ENCODE measurements around the gene PGBD4. TPM values are rescaled to one million over a fixed set of nuclear protein-coding genes. Genes with fewer than 3 reads are reported as not detected.

Gene PGBD4
- total RNA-seq, 5 donors from 2014 or later (not counting 1 experiment from before 2014, with no cell fraction given): 3.1 to 4.0 (median 3.7) TPM

DNA sequence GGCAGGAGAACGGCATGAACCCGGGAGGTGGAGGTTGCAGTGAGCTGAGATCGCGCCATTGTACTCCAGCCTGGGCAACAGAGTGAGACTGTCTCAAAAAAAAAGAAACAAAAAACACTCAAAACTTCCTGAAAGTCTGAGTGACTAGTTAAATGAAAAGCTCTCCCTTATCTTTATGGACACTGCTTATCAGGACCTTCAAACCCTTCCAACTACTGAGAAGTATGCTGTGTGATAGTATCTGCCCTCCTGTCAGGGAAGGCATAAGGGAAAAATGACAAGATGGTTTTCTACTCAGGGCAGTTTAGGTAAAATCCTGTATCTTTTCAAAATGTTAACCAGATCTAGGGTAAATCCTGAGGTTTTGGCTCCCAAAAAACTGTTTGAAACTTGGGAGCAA, 22.0 kb upstream of the PGBD4 start:
- Histone ChIP-seq H3K27me3 (replicated peaks in 1 of 2; ENCODE audit: control insufficient read depth in 2 of 2, extremely low read depth in 1 of 2, insufficient read depth in 2 of 2, low read length in 1 of 2) (no peaks in the 10 kb centered on the region), H3K27ac (ENCODE audit: low read length) (no peak overlapping the region), H3K4me3 (ENCODE audit: control insufficient read depth in 1 of 2, extremely low read depth in 1 of 2, low read length in 1 of 2) (no peak overlapping the region), H3K9me3 (no peaks in the 10 kb centered on the region), H3K4me1 (ENCODE audit: control insufficient read depth in 1 of 2, extremely low read depth in 1 of 2, insufficient read depth in 2 of 2, low read length in 2 of 2) (no peaks in the 10 kb centered on the region), H3K36me3 (ENCODE audit: control insufficient read depth in 2 of 2, extremely low read depth in 1 of 2, insufficient read depth in 1 of 2, low read length in 1 of 2) (peaks cover 0 to 18% of the 10 kb centered on the region in 2 donors)
- WGBS (ENCODE audit: insufficient coverage): 100% methylated on average over 2 of the region's 4 CpGs
- Mint-ChIP-seq H3K27me3 (no peaks in the 10 kb centered on the region), H3K9me3 (no peaks in the 10 kb centered on the region), H3K4me3 (no peak overlapping the region), H3K36me3 (peaks cover 37% of the 10 kb centered on the region), H3K4me1 (no peaks in the 10 kb centered on the region), H3K27ac (no peak overlapping the region)
- ChIA-PET POLR2A (no interaction called here), CTCF (interaction anchor here in 1 of 2 donors (0.6 to 1.2 kb wide), 2 partner anchors 15 to 764 kb away, joined by 3 to 5 read pairs; no protein-coding TSS in a partner anchor)
- ATAC-seq (replicated peaks in 1 of 4): no peak
- no peak for DNase-seq

DNA sequence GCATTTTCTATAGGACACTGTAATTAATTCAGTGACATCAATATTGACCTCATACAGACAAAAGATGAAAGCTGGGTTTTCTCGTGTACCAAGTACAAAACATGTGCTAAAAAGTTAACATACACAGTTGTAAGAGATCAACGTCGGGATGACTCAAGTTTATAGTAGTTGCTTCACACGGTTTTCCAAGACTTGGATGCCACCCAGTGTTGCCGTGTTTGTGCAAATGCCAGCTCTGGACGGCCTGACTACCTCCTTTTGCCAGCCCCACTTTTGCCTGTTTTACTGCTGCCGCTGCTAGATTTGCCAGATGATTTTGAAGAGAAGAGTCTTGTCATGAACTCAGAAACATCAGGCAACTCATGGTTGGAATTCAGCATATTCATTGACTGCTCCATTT, 17.8 kb upstream of the PGBD4 start:
- peaks cover 0 to 48% of the 10 kb centered on the region in 2 donors for H3K36me3 ChIP-seq (ENCODE audit: control insufficient read depth in 2 of 2, extremely low read depth in 1 of 2, insufficient read depth in 1 of 2, low read length in 1 of 2)
- H3K4me3 ChIP-seq (ENCODE audit: control insufficient read depth in 1 of 2, extremely low read depth in 1 of 2, low read length in 1 of 2): no peak overlapping the region
- DNase-seq: no peak
- H3K27ac Mint-ChIP-seq: no peak overlapping the region
- no peaks in the 10 kb centered on the region for H3K9me3 ChIP-seq
- H3K27me3 Mint-ChIP-seq: no peaks in the 10 kb centered on the region
- H3K9me3 Mint-ChIP-seq: no peaks in the 10 kb centered on the region
- 93% methylated on average over 7 of the region's 7 CpGs for WGBS (ENCODE audit: insufficient coverage)
- ChIA-PET CTCF (no interaction called here), POLR2A (no interaction called here)
- no peaks in the 10 kb centered on the region for H3K4me1 Mint-ChIP-seq
- ATAC-seq (replicated peaks in 1 of 4): no peak
- no peak overlapping the region for H3K4me3 Mint-ChIP-seq
- H3K27ac ChIP-seq (ENCODE audit: low read length): no peak overlapping the region
- H3K27me3 ChIP-seq (replicated peaks in 1 of 2; ENCODE audit: control insufficient read depth in 2 of 2, extremely low read depth in 1 of 2, insufficient read depth in 2 of 2, low read length in 1 of 2): no peaks in the 10 kb centered on the region
- H3K36me3 Mint-ChIP-seq: peaks cover 36% of the 10 kb centered on the region
- no peaks in the 10 kb centered on the region for H3K4me1 ChIP-seq (ENCODE audit: control insufficient read depth in 1 of 2, extremely low read depth in 1 of 2, insufficient read depth in 2 of 2, low read length in 2 of 2)

DNA sequence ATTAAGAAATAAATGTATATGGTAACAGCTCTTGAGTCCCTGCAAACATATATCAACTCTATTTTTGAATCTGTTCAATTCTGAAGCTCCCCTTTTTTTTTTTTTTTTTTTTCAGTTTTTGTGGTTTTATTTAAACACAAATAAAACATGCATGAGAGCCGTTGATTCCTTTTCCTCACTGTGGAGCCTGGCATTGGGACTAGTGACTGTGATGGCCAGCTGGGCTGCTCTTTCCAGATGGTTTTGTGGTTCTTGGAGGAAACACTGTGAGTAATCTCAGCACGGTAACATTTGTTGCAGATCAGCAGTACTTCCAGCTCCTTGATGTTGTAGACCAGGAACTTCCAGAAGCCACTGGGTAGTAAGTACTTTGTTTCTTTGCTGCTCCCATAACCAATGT, 16.1 kb upstream of the PGBD4 start:
- H3K27ac Mint-ChIP-seq: no peak overlapping the region
- 65% methylated on average over 2 of the region's 2 CpGs for WGBS (ENCODE audit: insufficient coverage)

DNA sequence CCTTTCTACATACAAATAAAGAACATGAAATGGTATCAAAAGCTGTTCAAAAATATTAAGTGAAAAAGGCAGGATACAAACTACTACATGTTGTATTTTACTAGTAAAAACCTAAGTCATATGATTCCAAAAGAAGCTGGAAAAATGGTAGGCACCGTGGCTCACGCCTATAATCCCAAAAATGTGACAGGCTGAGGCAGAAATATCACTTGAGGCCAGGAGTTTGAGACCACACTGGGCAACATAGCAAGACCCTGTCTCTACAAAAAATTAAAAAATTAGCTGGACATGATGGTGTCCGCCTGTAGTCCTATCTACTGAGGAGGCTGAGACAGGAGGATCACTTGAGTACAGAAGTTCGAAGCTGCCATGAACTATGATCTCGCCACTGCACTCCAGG, 2.0 kb upstream of the PGBD4 start:
- no peak overlapping the region for H3K4me3 ChIP-seq (ENCODE audit: control insufficient read depth in 1 of 2, extremely low read depth in 1 of 2, low read length in 1 of 2)
- ATAC-seq (replicated peaks in 1 of 4): no peak
- H3K4me1 ChIP-seq (ENCODE audit: control insufficient read depth in 1 of 2, extremely low read depth in 1 of 2, insufficient read depth in 2 of 2, low read length in 2 of 2): peaks cover 19 to 20% of the 10 kb centered on the region in 2 experiments
- ChIA-PET CTCF (interaction anchor here in 1 of 2 donors (1.0 to 2.0 kb wide), 3 partner anchors 110 to 142 kb away, joined by 3 to 4 read pairs (median 4); partner anchors contain the start of genes EMC4 and KATNBL1), POLR2A (no interaction called here)
- Mint-ChIP-seq H3K4me1 (peaks cover 42 to 51% (median 45%) of the 10 kb centered on the region in 3 donors), H3K9me3 (peaks cover 0 to 11% (median 1%) of the 10 kb centered on the region in 3 donors), H3K27ac (peak overlapping the region in 1 of 2 donors; percentile 11), H3K27me3 (no peaks in the 10 kb centered on the region), H3K4me3 (peak overlapping the region; percentile 56 to 99 (median 99)), H3K36me3 (peaks cover 19% of the 10 kb centered on the region)
- H3K9me3 ChIP-seq: no peaks in the 10 kb centered on the region
- no peaks in the 10 kb centered on the region for H3K27me3 ChIP-seq (replicated peaks in 1 of 2; ENCODE audit: control insufficient read depth in 2 of 2, extremely low read depth in 1 of 2, insufficient read depth in 2 of 2, low read length in 1 of 2)
- no peak overlapping the region for H3K27ac ChIP-seq (ENCODE audit: low read length)
- WGBS (ENCODE audit: insufficient coverage): 100% methylated on average over 2 of the region's 5 CpGs
- peaks cover 0 to 8% of the 10 kb centered on the region in 2 donors for H3K36me3 ChIP-seq (ENCODE audit: control insufficient read depth in 2 of 2, extremely low read depth in 1 of 2, insufficient read depth in 1 of 2, low read length in 1 of 2)
- DNase-seq: no peak

More for the DNA sequence above, 16.1 kb upstream of the PGBD4 start:
- H3K27ac ChIP-seq (ENCODE audit: low read length): no peak overlapping the region
- no peak overlapping the region for H3K4me3 ChIP-seq (ENCODE audit: control insufficient read depth in 1 of 2, extremely low read depth in 1 of 2, low read length in 1 of 2)
- CTCF ChIA-PET: interaction anchor here in 1 of 2 donors (0.7 kb wide), 1 partner anchor 55 kb away, joined by 5 read pairs; no protein-coding TSS in a partner anchor
- POLR2A ChIA-PET: interaction anchor here (0.6 to 0.7 kb wide), 3 partner anchors 9 to 25 kb away, joined by 3 to 4 read pairs (median 3); no protein-coding TSS in a partner anchor
- no peaks in the 10 kb centered on the region for H3K4me1 ChIP-seq (ENCODE audit: control insufficient read depth in 1 of 2, extremely low read depth in 1 of 2, insufficient read depth in 2 of 2, low read length in 2 of 2)
- Mint-ChIP-seq H3K4me3 (no peak overlapping the region), H3K4me1 (peaks cover 0 to 3% (median 0%) of the 10 kb centered on the region in 3 donors), H3K36me3 (peaks cover 36% of the 10 kb centered on the region), H3K27me3 (no peaks in the 10 kb centered on the region), H3K9me3 (no peaks in the 10 kb centered on the region)
- peaks cover 0 to 56% of the 10 kb centered on the region in 2 donors for H3K36me3 ChIP-seq (ENCODE audit: control insufficient read depth in 2 of 2, extremely low read depth in 1 of 2, insufficient read depth in 1 of 2, low read length in 1 of 2)
- no peak for ATAC-seq (replicated peaks in 1 of 4)
- no peak for DNase-seq
- no peaks in the 10 kb centered on the region for H3K9me3 ChIP-seq
- no peaks in the 10 kb centered on the region for H3K27me3 ChIP-seq (replicated peaks in 1 of 2; ENCODE audit: control insufficient read depth in 2 of 2, extremely low read depth in 1 of 2, insufficient read depth in 2 of 2, low read length in 1 of 2)

DNA sequence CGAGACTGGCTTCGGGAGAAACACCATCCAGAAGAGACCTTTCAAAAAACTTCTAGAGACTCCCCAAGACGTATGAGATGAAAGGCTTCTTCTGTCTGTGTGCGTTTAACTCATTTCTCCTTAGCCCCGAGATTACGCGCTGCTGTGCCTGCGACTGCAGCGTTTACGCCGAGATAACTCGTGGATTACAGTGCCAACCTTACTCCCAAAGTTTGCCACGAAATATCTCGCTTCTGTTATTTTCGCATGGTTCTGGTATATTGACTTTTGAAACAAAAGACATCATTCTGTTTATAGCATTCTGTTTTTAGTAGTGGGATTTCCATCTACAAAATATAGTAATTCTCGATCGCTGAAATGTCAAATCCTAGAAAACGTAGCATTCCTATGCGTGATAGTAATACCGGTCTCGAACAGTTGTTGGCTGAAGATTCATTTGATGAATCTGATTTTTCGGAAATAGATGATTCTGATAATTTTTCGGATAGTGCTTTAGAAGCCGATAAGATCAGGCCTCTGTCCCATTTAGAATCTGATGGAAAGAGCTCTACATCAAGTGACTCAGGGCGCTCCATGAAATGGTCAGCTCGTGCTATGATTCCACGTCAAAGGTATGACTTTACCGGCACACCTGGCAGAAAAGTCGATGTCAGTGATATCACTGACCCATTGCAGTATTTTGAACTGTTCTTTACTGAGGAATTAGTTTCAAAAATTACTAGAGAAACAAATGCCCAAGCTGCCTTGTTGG, 467 bp downstream of the PGBD4 start:
- Mint-ChIP-seq H3K27me3 (no peaks in the 10 kb centered on the region), H3K4me1 (peaks cover 39 to 44% (median 39%) of the 10 kb centered on the region in 3 donors), H3K9me3 (peaks cover 0 to 11% (median 4%) of the 10 kb centered on the region in 3 donors), H3K36me3 (peaks cover 18% of the 10 kb centered on the region), H3K27ac (peak overlapping the region; percentile 94 to 98), H3K4me3 (peak overlapping the region; percentile 99)
- DNase-seq (no peak), ATAC-seq (replicated peaks in 1 of 4) (peak in 2 of 4 experiments; percentile 13 to 20)
- H3K4me1 ChIP-seq (ENCODE audit: control insufficient read depth in 1 of 2, extremely low read depth in 1 of 2, insufficient read depth in 2 of 2, low read length in 2 of 2): peaks cover 19 to 20% of the 10 kb centered on the region in 2 experiments
- WGBS (ENCODE audit: insufficient coverage): 37% methylated on average over 17 of the region's 29 CpGs
- H3K9me3 ChIP-seq: no peaks in the 10 kb centered on the region
- no peaks in the 10 kb centered on the region for H3K36me3 ChIP-seq (ENCODE audit: control insufficient read depth in 2 of 2, extremely low read depth in 1 of 2, insufficient read depth in 1 of 2, low read length in 1 of 2)
- peak overlapping the region; percentile 89 to 98 for H3K4me3 ChIP-seq (ENCODE audit: control insufficient read depth in 1 of 2, extremely low read depth in 1 of 2, low read length in 1 of 2)
- ChIA-PET CTCF (interaction anchor here (0.7 to 2.4 kb wide), 7 partner anchors 31 to 265 kb away, joined by 3 to 16 read pairs (median 5); partner anchors contain the start of genes KATNBL1 (in 1 of the 2) and LPCAT4 (in 1 of the 2)), POLR2A (interaction anchor here in 1 of 2 donors (0.6 to 1.7 kb wide), 5 partner anchors 35 to 240 kb away, joined by 3 to 6 read pairs (median 4); partner anchors contain the start of genes EMC4 and NOP10)
- H3K27me3 ChIP-seq (replicated peaks in 1 of 2; ENCODE audit: control insufficient read depth in 2 of 2, extremely low read depth in 1 of 2, insufficient read depth in 2 of 2, low read length in 1 of 2): no peaks in the 10 kb centered on the region
- H3K27ac ChIP-seq (ENCODE audit: low read length): peak overlapping the region; percentile 93

DNA sequence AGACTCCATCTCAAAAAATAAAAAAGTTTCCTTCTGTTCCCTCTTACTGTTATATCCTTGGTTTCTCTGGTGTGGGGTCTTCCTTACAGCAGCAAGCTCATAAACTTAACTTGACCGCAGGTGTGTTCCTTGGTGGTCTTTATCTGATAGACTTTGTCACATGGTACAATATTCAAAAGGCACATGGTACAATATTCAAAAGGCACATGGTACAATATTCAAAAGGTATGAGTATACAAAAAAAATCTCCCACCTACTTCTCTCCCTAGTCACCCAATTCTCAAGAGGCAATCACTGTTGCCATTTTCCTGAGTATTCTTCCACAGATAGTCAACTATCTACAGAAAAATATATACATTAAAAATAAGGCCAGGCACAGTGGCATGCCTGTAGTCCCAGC, 4.5 kb downstream of the PGBD4 start:
- no peak for DNase-seq
- Histone ChIP-seq H3K4me1 (ENCODE audit: control insufficient read depth in 1 of 2, extremely low read depth in 1 of 2, insufficient read depth in 2 of 2, low read length in 2 of 2) (peaks cover 5 to 6% of the 10 kb centered on the region in 2 experiments), H3K9me3 (no peaks in the 10 kb centered on the region), H3K27ac (ENCODE audit: low read length) (no peak overlapping the region), H3K27me3 (replicated peaks in 1 of 2; ENCODE audit: control insufficient read depth in 2 of 2, extremely low read depth in 1 of 2, insufficient read depth in 2 of 2, low read length in 1 of 2) (no peaks in the 10 kb centered on the region), H3K4me3 (ENCODE audit: control insufficient read depth in 1 of 2, extremely low read depth in 1 of 2, low read length in 1 of 2) (no peak overlapping the region), H3K36me3 (ENCODE audit: control insufficient read depth in 2 of 2, extremely low read depth in 1 of 2, insufficient read depth in 1 of 2, low read length in 1 of 2) (no peaks in the 10 kb centered on the region)
- Mint-ChIP-seq H3K4me1 (peaks cover 12 to 21% (median 15%) of the 10 kb centered on the region in 3 donors), H3K9me3 (peaks cover 0 to 11% (median 4%) of the 10 kb centered on the region in 3 donors), H3K27ac (no peak overlapping the region), H3K36me3 (peaks cover 14% of the 10 kb centered on the region), H3K4me3 (no peak overlapping the region), H3K27me3 (no peaks in the 10 kb centered on the region)
- CTCF ChIA-PET: no interaction called here
- WGBS (ENCODE audit: insufficient coverage): no CpG with 5 or more reads among the region's 1 CpG
- POLR2A ChIA-PET: no interaction called here
- ATAC-seq (replicated peaks in 1 of 4): no peak

Measured in T-cell (primary cell).